Astrocyte (in vitro differentiated cells and primary cell): ENCODE measurements around the gene ADAMTS13. TPM values are rescaled to one million over a fixed set of nuclear protein-coding genes. Genes with fewer than 3 reads are reported as not detected.

Experiments
- DNase-seq: peaks from one replicate; pipeline ENCODE4 v3.0.0-alpha.2; 2010; ENCODE audit warnings: low read depth
- FAIRE-seq: peaks from 2 replicates; lab custom pipeline; 2011; peaks lifted over from hg19 to GRCh38; lab: Jason Lieb, UNC
- H2AFZ ChIP-seq: 2 replicates; pipeline ENCODE4 v1.6.0; 2012; ENCODE audit warnings: low read depth, low read length, inconsistent platforms
- H3K27ac ChIP-seq: 2 replicates; pipeline ENCODE4 v1.5.1; 2011; ENCODE audit warnings: low read depth, low read length, inconsistent platforms
- H3K27me3 ChIP-seq: 2 replicates; pipeline ENCODE4 v1.6.0; 2011; ENCODE audit warnings: low read length, inconsistent platforms; ENCODE audit not compliant: insufficient read depth
- H3K36me3 ChIP-seq: 2 replicates; pipeline ENCODE4 v1.5.1; 2011; ENCODE audit warnings: low read length, inconsistent platforms; ENCODE audit not compliant: insufficient read depth
- H3K4me1 ChIP-seq: 2 replicates; pipeline ENCODE4 v1.5.1; 2011; ENCODE audit warnings: low read length, inconsistent platforms; ENCODE audit not compliant: insufficient read depth
- H3K4me2 ChIP-seq: 2 replicates; pipeline ENCODE4 v1.6.0; 2012; ENCODE audit warnings: low read length, inconsistent platforms
- H3K4me3 ChIP-seq: 2 replicates; pipeline ENCODE4 v1.5.1; 2011; ENCODE audit warnings: low read depth, mild to moderate bottlenecking, low read length, inconsistent platforms; ENCODE audit not compliant: insufficient read depth
- H3K79me2 ChIP-seq: 2 replicates; pipeline ENCODE4 v1.6.0; 2012; ENCODE audit warnings: mild to moderate bottlenecking, low read length, inconsistent platforms; ENCODE audit not compliant: insufficient read depth
- H3K9ac ChIP-seq: 2 replicates; pipeline ENCODE4 v1.6.0; 2012; ENCODE audit warnings: mild to moderate bottlenecking, low read length, inconsistent platforms
- H3K9me3 ChIP-seq: 2 replicates; pipeline ENCODE4 v1.5.1; 2012; ENCODE audit warnings: low read depth, mild to moderate bottlenecking, low read length, inconsistent platforms; ENCODE audit not compliant: insufficient read depth
- H4K20me1 ChIP-seq: 2 replicates; pipeline ENCODE4 v1.6.0; 2012; ENCODE audit warnings: low read length, inconsistent platforms; ENCODE audit not compliant: insufficient read depth
- H3K27ac Mint-ChIP-seq: one replicate; pipeline ENCODE4 v1.8.0; 2021; ENCODE audit warnings: mild to moderate bottlenecking, mixed read lengths; ENCODE audit not compliant: unreplicated experiment
- H3K27me3 Mint-ChIP-seq: one replicate; pipeline ENCODE4 v1.8.0; 2021; ENCODE audit warnings: low read depth, mixed read lengths; ENCODE audit not compliant: unreplicated experiment
- H3K36me3 Mint-ChIP-seq: one replicate; pipeline ENCODE4 v1.8.0; 2021; ENCODE audit warnings: low read depth, mixed read lengths; ENCODE audit not compliant: unreplicated experiment
- H3K4me1 Mint-ChIP-seq: one replicate; pipeline ENCODE4 v1.8.0; 2021; ENCODE audit warnings: low read depth, mixed read lengths; ENCODE audit not compliant: unreplicated experiment
- H3K4me3 Mint-ChIP-seq: one replicate; pipeline ENCODE4 v1.8.0; 2021; ENCODE audit warnings: mild to moderate bottlenecking, moderate library complexity, mixed read lengths; ENCODE audit not compliant: unreplicated experiment
- H3K9me3 Mint-ChIP-seq: one replicate; pipeline ENCODE4 v1.8.0; 2021; ENCODE audit warnings: mild to moderate bottlenecking, mixed read lengths; ENCODE audit not compliant: unreplicated experiment
- CTCF ChIP-seq: IDR thresholded peaks from 2 replicates; pipeline ENCODE4 v1.5.1; 2011; ENCODE audit warnings: low read depth, mild to moderate bottlenecking, inconsistent platforms, low read length, moderate library complexity; ENCODE audit not compliant: insufficient read depth
- EZH2 ChIP-seq: IDR thresholded peaks from 2 replicates; pipeline ENCODE4 v1.6.1; 2012; ENCODE audit warnings: mild to moderate bottlenecking, low read length, inconsistent platforms; ENCODE audit not compliant: insufficient read depth
- total RNA-seq: library from RNA; stranded (reverse); gene quantifications from 2 replicates; pipeline ENCODE4 v1.2.1, GENCODE V29; 2021

Gene ADAMTS13
- total RNA-seq, 1 donor from 2014 or later: 5.6 TPM

GRCh38 chr9:133495327-133496293 lies 73.4 kb downstream of the ADAMTS13 start:
- H3K9me3 Mint-ChIP-seq: peaks cover 5% of the 10 kb centered on the region
- no peaks in the 10 kb centered on the region for H3K36me3 ChIP-seq
- H3K27ac ChIP-seq: no peak overlapping the region
- H3K9me3 ChIP-seq: no peaks in the 10 kb centered on the region
- H3K4me3 Mint-ChIP-seq: no peak overlapping the region
- peak; percentile 34 for FAIRE-seq
- H3K36me3 Mint-ChIP-seq: no peaks in the 10 kb centered on the region
- H3K27ac Mint-ChIP-seq: no peak overlapping the region
- no peak overlapping the region for H3K4me2 ChIP-seq
- H3K27me3 ChIP-seq: peaks cover 20% of the 10 kb centered on the region
- H3K27me3 Mint-ChIP-seq: peaks cover 33% of the 10 kb centered on the region
- H3K9ac ChIP-seq: no peak overlapping the region
- peaks cover 3% of the 10 kb centered on the region for H3K4me1 Mint-ChIP-seq
- no peak for TF ChIP-seq CTCF
- no peak for TF ChIP-seq EZH2
- DNase-seq: no peak
- no peaks in the 10 kb centered on the region for H3K79me2 ChIP-seq
- no peak overlapping the region for H2AFZ ChIP-seq
- H3K4me3 ChIP-seq: no peak overlapping the region
- H4K20me1 ChIP-seq: no peaks in the 10 kb centered on the region
- no peaks in the 10 kb centered on the region for H3K4me1 ChIP-seq

- Histone ChIP-seq H3K79me2 (no peaks in the 10 kb centered on the region), H3K27ac (no peak overlapping the region), H3K9me3 (peaks cover 9% of the 10 kb centered on the region), H3K4me2 (no peak overlapping the region), H3K4me3 (no peak overlapping the region), H3K9ac (no peak overlapping the region), H4K20me1 (no peaks in the 10 kb centered on the region), H2AFZ (no peak overlapping the region), H3K36me3 (no peaks in the 10 kb centered on the region), H3K27me3 (peaks cover 20% of the 10 kb centered on the region), H3K4me1 (no peaks in the 10 kb centered on the region)
- TF ChIP-seq EZH2: no peak
- no peak for TF ChIP-seq CTCF
- Mint-ChIP-seq H3K9me3 (peaks cover 15% of the 10 kb centered on the region), H3K27me3 (peaks cover 40% of the 10 kb centered on the region), H3K4me3 (no peak overlapping the region), H3K27ac (no peak overlapping the region), H3K4me1 (peaks cover 3% of the 10 kb centered on the region), H3K36me3 (peaks cover 2% of the 10 kb centered on the region)
- FAIRE-seq: no peak
- no peak for DNase-seq
Observed at GRCh38 chr9:133496861-133497842, 75.0 kb downstream of the ADAMTS13 start.
